A673 (cell line): ENCODE data around the gene TRPC1.
"Not testable (repeated sequence)": the region's sequence is repeated elsewhere in the genome, so short reads cannot be mapped to it uniquely, and the experiment has no call there.

Experiments used
- EZH2 ChIP-seq: fragments of 200-600 bp; sonication (generic); IDR thresholded peaks from 2 replicates; pipeline ENCODE4 v1.6.1; 2017; ENCODE audit warnings: borderline replicate concordance, low read depth, mild to moderate bottlenecking, mixed read lengths, antibody characterized with exemption, low read length; ENCODE audit not compliant: poor library complexity, severe bottlenecking
- TF ChIP-seq, protein P1 (sequence below): fragments of 300-800, 200-600 bp; sonication (generic); conservative IDR thresholded peaks from 2 replicates; pipeline ENCODE4 v1.5.1; 2017; ENCODE audit warnings: low read depth, mild to moderate bottlenecking, antibody characterized with exemption, low read length, moderate library complexity, mixed read lengths

DNA sequence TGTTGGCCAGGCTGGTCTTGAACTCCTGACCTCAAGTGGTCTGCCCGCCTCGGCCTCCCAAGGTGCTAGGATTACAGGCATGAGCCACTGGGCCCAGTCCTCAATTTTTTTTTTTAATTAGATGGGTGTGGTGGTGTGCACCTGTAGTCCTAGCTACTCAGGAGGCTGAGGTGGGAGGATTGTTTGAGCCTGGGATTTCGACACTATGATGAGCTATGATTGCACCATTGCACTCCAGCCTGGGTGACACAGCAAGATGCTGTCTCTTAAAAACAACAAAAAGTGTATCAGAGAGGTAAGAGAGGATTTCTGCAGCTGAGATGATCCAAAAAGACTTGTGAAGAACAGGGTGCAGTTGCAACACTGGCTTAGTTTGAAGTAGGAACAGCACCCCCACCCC, 9.0 kb upstream of the TRPC1 start:
- TF ChIP-seq, protein P1, sequence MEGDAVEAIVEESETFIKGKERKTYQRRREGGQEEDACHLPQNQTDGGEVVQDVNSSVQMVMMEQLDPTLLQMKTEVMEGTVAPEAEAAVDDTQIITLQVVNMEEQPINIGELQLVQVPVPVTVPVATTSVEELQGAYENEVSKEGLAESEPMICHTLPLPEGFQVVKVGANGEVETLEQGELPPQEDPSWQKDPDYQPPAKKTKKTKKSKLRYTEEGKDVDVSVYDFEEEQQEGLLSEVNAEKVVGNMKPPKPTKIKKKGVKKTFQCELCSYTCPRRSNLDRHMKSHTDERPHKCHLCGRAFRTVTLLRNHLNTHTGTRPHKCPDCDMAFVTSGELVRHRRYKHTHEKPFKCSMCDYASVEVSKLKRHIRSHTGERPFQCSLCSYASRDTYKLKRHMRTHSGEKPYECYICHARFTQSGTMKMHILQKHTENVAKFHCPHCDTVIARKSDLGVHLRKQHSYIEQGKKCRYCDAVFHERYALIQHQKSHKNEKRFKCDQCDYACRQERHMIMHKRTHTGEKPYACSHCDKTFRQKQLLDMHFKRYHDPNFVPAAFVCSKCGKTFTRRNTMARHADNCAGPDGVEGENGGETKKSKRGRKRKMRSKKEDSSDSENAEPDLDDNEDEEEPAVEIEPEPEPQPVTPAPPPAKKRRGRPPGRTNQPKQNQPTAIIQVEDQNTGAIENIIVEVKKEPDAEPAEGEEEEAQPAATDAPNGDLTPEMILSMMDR = not testable (repeated sequence)
- TF ChIP-seq EZH2 = not testable (repeated sequence)
